Nephron (organoid): ENCODE results near the gene ZNF30.
"Not testable (repeated sequence)": the region's sequence is repeated elsewhere in the genome, so short reads cannot be mapped to it uniquely, and the experiment has no call there.

Experiments
- H3K27ac Mint-ChIP-seq, 3 experiments: 2 replicates each; pipeline ENCODE4 v1.8.0; 2020; ENCODE audit warnings: mixed read lengths in 3 of 3, mild to moderate bottlenecking in 2 of 3, moderate library complexity in 1 of 3
- H3K27me3 Mint-ChIP-seq: 2 replicates; pipeline ENCODE4 v1.8.0; 2021; ENCODE audit warnings: low read depth, mild to moderate bottlenecking, moderate library complexity, mixed read lengths
- H3K36me3 Mint-ChIP-seq: 2 replicates; pipeline ENCODE4 v1.8.0; 2020; ENCODE audit warnings: low read depth, mixed read lengths
- H3K4me1 Mint-ChIP-seq: 2 replicates; pipeline ENCODE4 v1.8.0; 2020; ENCODE audit warnings: mixed read lengths
- H3K4me3 Mint-ChIP-seq, 3 experiments: 2 replicates each; pipeline ENCODE4 v1.8.0; 2020; ENCODE audit warnings: mild to moderate bottlenecking in 3 of 3, mixed read lengths in 3 of 3, moderate library complexity in 2 of 3
- H3K9me3 Mint-ChIP-seq: 2 replicates; pipeline ENCODE4 v1.8.0; 2020; ENCODE audit warnings: mixed read lengths
- TF ChIP-seq, protein P1 (sequence below), 3 experiments: fragments of 200-600 bp; sonication (generic); IDR thresholded peaks; one replicate each; pipeline ENCODE4 v1.5.0; 2021; ENCODE audit warnings: antibody characterized with exemption in 3 of 3; ENCODE audit not compliant: unreplicated experiment in 3 of 3

Gene ZNF30

DNA sequence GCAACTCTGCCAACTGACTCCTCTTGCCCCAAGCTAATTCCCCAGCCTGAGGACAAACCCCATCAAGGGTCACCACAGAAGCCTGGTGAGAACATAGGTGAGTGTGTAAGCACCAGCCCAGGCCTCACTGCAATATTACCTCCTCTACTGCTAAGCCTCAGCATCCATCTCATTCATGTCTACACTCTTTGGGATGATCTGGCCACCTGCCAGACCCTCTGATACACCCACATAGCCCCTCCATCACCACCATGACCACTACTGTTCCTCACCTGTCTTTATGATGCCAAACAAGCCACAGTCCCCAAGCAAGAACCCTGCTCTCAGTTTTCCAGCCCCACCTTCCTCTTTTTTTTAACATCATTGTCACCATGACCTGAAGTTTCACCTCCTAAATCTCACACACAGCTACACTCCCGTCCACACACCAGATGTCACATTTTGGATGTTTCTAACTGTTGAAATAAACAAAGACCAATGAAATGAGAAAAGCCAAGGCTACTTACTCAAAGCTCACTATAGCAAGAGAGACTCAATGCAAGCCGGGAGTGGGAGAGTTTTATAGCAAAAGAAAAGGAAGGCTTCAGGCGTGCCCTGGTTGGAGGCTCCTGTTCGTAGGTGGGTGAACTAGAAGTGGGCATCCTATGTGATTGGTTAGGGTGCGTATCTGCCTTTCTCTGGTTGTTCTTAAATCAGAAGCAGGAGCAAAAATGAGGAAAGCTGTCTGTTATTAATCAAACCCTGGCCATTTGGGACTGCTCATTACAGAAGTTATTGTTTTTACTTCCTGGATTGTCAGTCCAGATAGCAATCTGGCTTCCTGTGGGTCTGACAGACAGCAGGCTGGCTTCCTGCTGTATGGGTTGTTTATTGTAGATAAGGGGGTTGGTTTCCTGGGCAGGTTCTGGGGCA lies 35.3 kb downstream of the ZNF30 start:
- H3K4me3 Mint-ChIP-seq = peak overlapping the region; percentile 91 to 93 (median 91)
- H3K4me1 Mint-ChIP-seq = peaks cover 15% of the 10 kb centered on the region

DNA sequence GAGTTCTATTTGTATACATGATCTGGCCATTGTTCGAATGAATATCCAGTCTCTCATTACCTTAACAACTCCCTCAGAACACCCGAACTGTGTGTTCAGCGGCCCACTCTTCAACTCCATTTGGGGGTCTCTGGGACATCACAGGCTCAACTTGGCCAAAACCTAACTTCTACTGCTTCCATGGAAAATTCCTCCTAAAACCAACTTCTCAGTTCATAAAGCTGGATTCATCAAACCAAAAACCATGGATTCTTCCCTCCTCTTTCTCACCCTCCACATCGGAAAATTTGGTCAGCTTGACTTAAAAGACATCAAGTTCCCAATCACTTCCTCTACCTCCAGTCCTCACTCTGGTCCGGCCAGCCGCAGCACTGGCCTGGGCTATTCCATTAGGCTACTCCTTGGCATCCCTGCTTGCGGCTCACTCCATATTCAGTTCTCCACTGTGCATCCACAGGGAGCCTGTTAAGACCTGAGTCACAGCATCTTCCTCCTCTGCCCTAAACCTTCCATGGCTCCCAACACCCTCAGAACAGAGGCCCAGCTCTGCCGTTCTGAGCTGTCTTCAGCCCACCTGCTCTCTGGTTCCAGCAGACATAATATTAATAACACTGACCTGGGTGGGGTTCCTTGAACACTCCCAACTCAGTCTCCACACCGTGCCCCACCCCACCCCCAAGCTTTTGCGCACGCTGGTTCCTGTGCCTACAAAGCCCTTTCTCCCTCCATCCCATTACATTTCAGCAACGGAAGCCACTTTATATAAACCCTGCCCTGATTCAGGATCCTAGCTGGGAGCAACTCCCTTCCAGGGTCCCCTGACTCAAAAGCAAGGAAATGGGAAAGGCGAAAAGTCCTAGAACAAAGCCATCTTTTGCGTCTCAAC lies 36.2 kb downstream of the ZNF30 start:
- TF ChIP-seq, protein P1, sequence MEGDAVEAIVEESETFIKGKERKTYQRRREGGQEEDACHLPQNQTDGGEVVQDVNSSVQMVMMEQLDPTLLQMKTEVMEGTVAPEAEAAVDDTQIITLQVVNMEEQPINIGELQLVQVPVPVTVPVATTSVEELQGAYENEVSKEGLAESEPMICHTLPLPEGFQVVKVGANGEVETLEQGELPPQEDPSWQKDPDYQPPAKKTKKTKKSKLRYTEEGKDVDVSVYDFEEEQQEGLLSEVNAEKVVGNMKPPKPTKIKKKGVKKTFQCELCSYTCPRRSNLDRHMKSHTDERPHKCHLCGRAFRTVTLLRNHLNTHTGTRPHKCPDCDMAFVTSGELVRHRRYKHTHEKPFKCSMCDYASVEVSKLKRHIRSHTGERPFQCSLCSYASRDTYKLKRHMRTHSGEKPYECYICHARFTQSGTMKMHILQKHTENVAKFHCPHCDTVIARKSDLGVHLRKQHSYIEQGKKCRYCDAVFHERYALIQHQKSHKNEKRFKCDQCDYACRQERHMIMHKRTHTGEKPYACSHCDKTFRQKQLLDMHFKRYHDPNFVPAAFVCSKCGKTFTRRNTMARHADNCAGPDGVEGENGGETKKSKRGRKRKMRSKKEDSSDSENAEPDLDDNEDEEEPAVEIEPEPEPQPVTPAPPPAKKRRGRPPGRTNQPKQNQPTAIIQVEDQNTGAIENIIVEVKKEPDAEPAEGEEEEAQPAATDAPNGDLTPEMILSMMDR (IDR thresholded peaks at IDR 0.05; ENCODE audit: unreplicated experiment in 3 of 3) = no peak
- Mint-ChIP-seq H3K4me1 (peaks cover 15% of the 10 kb centered on the region), H3K36me3 (peaks cover 58% of the 10 kb centered on the region), H3K9me3 (peaks cover 53% of the 10 kb centered on the region), H3K4me3 (peak overlapping the region; percentile 91 to 93 (median 91)), H3K27ac (peak overlapping the region; percentile 25 to 76 (median 39)), H3K27me3 (no peaks in the 10 kb centered on the region)

More for the DNA sequence above, 35.3 kb downstream of the ZNF30 start:
- peaks cover 59% of the 10 kb centered on the region for H3K9me3 Mint-ChIP-seq
- TF ChIP-seq, protein P1 (IDR thresholded peaks at IDR 0.05; ENCODE audit: unreplicated experiment in 3 of 3) = no peak
- H3K27ac Mint-ChIP-seq = peak overlapping the region in 1 of 3 experiments; percentile 25
- no peaks in the 10 kb centered on the region for H3K27me3 Mint-ChIP-seq
- H3K36me3 Mint-ChIP-seq = peaks cover 67% of the 10 kb centered on the region

DNA sequence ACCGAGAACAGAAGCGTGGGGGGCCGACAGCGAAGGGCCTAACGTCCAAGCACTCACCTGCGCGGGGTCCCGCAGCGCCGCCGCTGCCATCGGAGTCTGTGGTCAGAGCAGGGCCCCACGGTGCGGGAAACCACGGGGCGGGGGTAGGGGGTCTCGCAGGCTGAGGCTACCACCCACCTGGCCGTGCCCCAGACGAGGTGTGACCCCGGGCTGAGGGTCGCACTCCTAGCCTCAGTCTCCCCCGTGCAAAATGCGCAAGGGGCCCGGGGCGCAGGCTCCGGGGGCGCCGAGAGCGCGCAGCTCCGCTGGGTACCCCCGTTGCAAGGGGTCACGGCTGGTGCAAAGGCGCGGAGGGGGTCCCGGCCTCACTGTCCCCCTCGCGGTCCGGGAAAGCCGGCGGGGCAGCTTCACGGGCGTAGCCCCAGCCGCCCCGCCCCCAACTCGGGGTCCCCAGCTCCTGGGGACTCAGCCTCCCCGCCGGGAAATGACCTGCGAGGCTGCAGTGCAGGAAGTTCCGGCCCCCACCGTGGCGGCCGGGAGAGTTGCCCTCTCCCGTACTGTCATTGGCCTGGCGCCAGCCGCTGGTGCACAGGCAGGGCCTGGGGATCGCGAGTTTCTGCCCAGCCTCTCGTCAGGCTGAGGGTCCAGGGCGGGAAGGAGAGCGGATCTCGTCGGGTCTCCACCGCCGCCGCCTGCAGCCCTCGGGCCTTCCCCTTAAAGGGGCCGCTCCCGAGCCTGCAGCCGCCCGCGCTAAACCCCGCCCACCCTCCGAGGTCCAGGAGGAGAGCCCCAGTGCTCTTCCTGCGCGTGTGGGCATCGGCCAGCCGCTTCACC lies 37.1 kb downstream of the ZNF30 start, which contains the start of gene ZNF792:
Gene ZNF792, minus strand, starts transcription at position 657 of the 834 bp plus-strand sequence. Its CDS starts 567 bp downstream, at position 90.
- H3K4me3 Mint-ChIP-seq = peak within 1 kb of the TSS; percentile 91 to 93 (median 91)
- TF ChIP-seq, protein P1 (IDR thresholded peaks at IDR 0.05; ENCODE audit: unreplicated experiment in 3 of 3) = no peak
- H3K4me1 Mint-ChIP-seq = peaks cover 15% of the 10 kb centered on the region
- peak within 1 kb of the TSS; percentile 25 to 76 (median 39) for H3K27ac Mint-ChIP-seq
- H3K27me3 Mint-ChIP-seq = no peaks in the 10 kb centered on the region
- H3K36me3 Mint-ChIP-seq = peaks cover 50% of the 10 kb centered on the region
- H3K9me3 Mint-ChIP-seq = peaks cover 44% of the 10 kb centered on the region

DNA sequence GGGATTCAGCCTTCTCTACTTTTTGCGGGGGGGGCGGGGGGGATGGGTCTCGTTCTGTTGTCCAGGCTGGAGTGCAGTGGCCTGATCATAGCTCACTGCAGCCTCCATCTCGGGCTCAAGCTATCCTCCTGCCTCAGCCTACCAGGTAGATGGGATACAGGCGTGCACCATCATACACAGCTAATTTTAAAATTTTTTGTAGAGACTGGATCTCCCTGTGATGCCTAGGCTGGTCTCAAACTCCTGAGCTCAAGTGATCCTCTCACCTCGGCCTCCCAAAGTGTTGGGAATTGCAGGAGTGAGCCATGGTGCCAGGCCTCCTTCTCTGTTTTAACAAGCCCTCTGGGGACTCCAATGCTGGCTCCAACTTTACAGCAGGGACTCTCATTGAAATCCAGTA lies 37.9 kb downstream of the ZNF30 start:
- peaks cover 36% of the 10 kb centered on the region for H3K9me3 Mint-ChIP-seq
- TF ChIP-seq, protein P1 (IDR thresholded peaks at IDR 0.05; ENCODE audit: unreplicated experiment in 3 of 3) = no peak
- no peak overlapping the region for H3K27ac Mint-ChIP-seq
- peaks cover 42% of the 10 kb centered on the region for H3K36me3 Mint-ChIP-seq
- H3K4me1 Mint-ChIP-seq = peaks cover 15% of the 10 kb centered on the region
- H3K4me3 Mint-ChIP-seq = peak overlapping the region; percentile 77 to 87 (median 82)
- H3K27me3 Mint-ChIP-seq = no peaks in the 10 kb centered on the region

DNA sequence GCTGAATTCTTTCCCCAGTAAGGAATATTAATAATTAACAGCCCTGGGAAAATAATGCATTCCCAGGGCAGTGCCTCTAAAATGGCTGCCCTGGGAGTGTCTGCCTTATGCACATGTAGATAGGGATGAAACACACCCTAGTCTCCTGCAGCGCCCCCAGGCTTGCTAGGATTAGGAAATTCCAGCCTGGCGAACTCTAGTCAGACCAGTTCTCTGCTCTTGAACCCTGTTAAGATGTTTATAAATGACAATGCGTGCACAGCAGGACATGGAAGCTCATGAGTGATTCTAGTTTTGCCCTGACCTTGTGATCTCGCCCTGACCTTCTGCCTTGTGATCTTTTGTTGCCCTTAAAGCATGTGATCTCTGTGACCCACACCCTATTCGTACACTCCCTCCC lies 38.8 kb downstream of the ZNF30 start:
- H3K4me3 Mint-ChIP-seq = peak overlapping the region; percentile 77 to 87 (median 82)
- peaks cover 32% of the 10 kb centered on the region for H3K36me3 Mint-ChIP-seq
- peaks cover 15% of the 10 kb centered on the region for H3K4me1 Mint-ChIP-seq
- H3K27ac Mint-ChIP-seq, H3K27me3 Mint-ChIP-seq: not testable (repeated sequence)
- peaks cover 36% of the 10 kb centered on the region for H3K9me3 Mint-ChIP-seq
